Adipose tissue (tissue), 3 donors: ENCODE measurements around the gene PGM1. TPM values are rescaled to one million over a fixed set of nuclear protein-coding genes. Genes with fewer than 3 reads are reported as not detected.

ENCODE experiments used
- H3K27ac ChIP-seq: one replicate; pipeline ENCODE4 v1.5.1; 2013; ENCODE audit warnings: low read depth, low read length
- WGBS, 3 donors: extraction: QIAGEN DNeasy Blood & Tissue Kit; methylation state at CpG; one replicate each; pipeline ENCODE4 v1.1.7; 2013; 5-methylcytosine and 5-hydroxymethylcytosine counted together
- polyA plus RNA-seq, 3 donors: library from polyadenylated mRNA; stranded (reverse); fragments of 200-250 nt; gene quantifications; one replicate each; pipeline ENCODE4 v1.2.3, GENCODE V29; 2013
- donor health status: healthy with polysubstance abuse.
- donor health status: Bipolar disorder and iron deficiency.
- donor health status: healthy.

PGM1 gene
- polyA plus RNA-seq, 3 donors, result 65.3 to 152 (median 86.2) TPM

DNA sequence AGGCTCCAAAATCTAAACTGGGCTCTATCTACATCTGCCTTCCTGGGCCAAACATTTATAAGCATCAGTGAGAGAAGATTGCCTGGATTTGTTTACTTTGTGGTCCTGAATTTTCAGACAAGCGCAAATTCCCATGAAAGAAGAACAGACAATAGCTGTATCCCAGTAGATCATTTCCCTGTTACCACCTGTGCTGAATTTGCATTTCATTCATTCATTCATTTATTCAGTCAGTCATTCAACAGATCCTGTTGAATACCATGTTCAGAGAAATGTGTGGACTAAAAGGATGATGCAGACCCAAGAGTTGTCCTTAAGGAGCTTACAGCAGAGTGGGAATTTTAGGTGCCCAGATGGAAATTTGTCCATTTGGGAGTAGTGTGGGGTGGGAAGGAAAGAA is 2.2 kb downstream of the PGM1 start:
- WGBS, 3 donors, result 93 to 100% (median 97%) methylated on average over 1 of the region's 1 CpG
- no peak overlapping the region for H3K27ac ChIP-seq

DNA sequence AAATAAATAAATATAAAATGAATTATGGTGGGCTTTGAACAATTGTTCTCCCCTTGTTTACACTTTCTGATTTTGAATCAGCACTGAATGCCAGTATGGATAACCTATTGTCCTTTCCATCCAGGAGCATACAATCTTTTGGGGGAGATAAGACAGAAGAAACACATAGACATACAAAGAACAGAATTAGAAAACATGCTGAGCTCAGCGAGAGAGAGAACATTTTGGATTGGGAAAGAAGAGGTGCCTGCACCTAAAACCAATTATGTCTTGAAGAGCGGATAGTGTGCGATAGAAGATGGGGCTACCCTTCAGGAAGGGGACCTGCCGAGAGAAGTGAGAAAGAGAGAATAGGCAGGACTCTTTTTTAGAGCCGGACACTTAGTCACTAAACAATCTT is 6.6 kb downstream of the PGM1 start:
- 92 to 98% (median 97%) methylated on average over 5 of the region's 5 CpGs for WGBS, 3 donors
- no peak overlapping the region for H3K27ac ChIP-seq

DNA sequence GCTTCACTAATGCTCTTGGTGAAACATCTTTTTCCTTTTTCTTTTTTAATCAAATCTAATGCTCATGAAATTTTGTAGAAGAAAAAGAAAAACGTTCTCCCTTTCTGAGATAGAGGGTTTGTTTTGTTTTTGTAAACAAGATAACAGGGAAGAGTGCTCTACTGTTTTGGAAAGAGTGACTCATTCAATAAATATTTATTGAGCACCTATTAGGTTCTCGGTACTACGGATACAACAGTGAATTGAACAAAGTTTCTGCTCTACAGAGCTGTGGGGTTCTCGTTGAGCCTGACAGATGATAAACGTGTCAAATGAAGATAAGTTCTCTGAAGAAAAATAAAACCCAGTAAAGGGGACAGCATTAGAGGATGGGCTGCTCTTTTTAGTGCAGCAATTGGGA is 7.0 kb downstream of the PGM1 start:
- no peak overlapping the region for H3K27ac ChIP-seq
- WGBS, 3 donors, result 36 to 89% (median 80%) methylated on average over 5 of the region's 5 CpGs

DNA sequence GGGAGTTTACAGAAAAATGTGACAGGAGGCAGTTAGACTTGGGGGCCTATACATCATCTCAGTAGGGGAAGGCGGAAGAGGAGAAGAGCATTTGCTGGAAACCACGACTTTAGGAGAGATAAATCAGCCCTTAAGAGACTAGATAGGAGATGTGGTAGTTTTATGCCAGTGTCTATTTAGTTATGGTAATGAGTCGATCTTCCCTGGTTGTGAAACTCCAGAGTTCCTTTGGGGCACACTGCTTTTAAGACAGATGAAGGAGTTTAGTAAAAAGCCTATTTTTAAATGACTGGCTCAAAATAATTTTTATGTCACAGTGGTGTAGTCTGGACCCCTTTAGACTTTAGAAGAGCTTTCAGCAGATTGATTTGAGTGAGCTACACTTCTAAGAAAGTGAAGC is 7.8 kb downstream of the PGM1 start:
- H3K27ac ChIP-seq, result no peak overlapping the region
- 54 to 90% (median 64%) methylated on average over 3 of the region's 3 CpGs for WGBS, 3 donors

DNA sequence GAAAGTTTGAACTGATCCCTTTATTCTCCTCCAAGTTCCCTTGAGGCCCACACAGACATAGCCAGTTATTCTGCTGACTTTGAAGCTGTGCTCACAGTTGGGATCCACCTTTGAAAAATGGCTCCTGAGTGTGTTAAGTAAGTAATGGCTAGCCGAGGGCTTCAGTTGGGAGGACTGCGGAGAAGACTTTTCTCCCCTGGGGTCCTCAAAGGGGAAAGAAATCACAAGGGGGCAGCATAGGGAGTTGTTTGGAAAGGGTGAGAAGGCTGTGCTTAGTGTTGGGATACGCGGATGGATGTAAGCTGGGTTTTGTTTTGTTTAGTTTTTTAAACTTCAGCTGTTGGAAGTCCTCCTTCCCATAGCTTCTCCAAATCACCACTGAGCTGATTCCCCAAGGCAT is 8.3 kb downstream of the PGM1 start:
- H3K27ac ChIP-seq, result no peak overlapping the region
- WGBS, 3 donors, result 74 to 95% (median 79%) methylated on average over 4 of the region's 4 CpGs

DNA sequence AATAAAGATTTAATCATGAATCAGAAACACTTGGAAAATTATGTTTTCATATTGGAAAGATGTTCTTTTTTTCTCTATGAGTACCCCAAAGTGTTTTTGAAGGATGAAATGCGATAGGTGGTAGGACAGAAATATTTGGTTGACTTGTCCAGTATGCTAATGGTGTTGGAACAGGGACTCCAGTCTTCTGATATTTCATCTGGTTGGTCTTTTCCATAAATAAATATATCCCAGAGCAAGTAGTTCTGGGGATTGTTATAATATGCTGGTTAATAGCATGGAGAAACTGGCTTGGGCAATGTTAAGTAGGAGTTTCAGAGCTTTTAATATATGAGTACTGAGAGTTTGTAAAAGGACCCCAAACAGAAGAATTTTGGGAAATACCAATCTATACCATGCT is 8.7 kb downstream of the PGM1 start:
- 97 to 98% (median 97%) methylated on average over 1 of the region's 1 CpG for WGBS, 3 donors
- H3K27ac ChIP-seq, result no peak overlapping the region

DNA sequence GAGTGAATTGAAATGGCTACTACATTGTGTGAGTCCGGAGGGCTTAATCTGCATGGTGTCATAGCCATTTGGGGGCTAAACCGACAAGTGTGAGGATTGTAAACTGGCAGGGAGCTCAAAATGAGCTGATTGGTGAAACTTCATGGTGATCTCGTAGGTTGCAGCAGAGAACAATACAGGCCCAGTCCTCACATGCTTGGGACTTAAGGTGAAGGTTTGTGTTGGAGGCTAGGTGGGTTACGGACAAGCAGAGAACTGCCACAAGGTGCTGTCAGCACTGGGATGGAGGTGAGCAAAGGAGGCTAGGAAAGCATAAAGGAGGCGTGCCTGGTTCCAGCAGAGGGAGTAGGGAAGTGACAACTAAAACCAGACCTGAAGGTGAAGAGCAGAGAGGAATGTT is 9.4 kb downstream of the PGM1 start:
- H3K27ac ChIP-seq, result no peak overlapping the region
- WGBS, 3 donors, result 90 to 97% (median 90%) methylated on average over 5 of the region's 5 CpGs

DNA sequence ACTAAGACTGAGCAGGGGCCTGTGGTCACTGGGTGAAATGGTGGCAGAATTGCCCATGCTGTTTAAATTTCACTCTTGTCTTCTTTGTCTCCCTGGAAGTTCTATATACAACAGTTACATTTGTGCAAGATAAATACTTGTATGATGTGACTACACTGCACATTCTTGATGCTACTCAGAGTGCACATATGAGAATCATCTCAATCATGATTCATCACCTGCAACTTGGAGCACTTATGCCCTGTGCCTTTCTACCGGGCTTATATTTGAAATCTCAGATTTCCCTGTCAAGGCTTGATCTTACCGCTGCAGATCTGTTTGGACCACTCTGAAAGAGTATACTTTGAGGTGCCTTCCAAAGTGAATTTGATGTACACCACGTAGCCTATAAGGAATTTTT is 10.6 kb downstream of the PGM1 start:
- H3K27ac ChIP-seq, result no peak overlapping the region
- 95 to 99% (median 97%) methylated on average over 3 of the region's 3 CpGs for WGBS, 3 donors

DNA sequence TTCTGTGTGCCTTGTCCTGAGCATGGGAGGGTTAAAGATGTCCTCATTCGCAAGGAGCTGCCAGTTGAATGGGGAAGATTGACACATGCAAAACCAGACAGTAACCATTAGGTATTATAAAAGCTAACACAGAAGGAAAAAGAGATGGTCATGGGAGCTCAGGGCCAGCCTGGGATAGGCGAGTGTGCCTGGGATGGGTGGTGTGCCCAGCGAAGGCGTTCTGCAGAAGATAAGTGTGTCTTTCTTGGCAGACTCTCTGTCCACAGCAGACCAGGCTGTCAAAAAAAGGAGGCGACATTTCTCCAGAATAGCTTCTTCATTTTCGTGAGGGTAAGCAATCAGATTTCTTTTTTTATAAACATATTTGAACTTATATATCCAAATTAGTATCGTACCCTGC is 14.1 kb downstream of the PGM1 start:
- H3K27ac ChIP-seq, result no peak overlapping the region
- 91 to 96% (median 95%) methylated on average over 7 of the region's 7 CpGs for WGBS, 3 donors

DNA sequence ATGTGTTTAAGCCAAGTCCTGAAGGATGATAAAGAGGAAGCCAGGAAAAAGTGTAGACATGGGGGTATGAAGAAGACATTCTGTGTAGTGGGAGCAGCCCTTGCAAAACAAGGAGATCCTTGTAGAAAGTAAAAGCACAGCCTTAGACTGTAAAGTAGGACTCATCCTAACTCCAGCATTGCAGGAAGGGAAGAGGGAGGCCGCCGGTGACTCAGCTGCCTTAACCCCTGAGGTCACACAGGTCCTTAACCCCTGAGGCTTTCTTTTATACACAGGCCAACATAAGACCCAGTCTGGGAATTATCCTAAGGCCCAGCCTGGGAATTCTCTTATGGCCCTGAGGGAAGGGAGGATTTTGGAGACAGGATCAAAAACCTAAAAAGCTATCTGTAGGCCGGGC is 18.0 kb downstream of the PGM1 start:
- H3K27ac ChIP-seq, result no peak overlapping the region
- 67 to 82% (median 74%) methylated on average over 3 of the region's 3 CpGs for WGBS, 3 donors

DNA sequence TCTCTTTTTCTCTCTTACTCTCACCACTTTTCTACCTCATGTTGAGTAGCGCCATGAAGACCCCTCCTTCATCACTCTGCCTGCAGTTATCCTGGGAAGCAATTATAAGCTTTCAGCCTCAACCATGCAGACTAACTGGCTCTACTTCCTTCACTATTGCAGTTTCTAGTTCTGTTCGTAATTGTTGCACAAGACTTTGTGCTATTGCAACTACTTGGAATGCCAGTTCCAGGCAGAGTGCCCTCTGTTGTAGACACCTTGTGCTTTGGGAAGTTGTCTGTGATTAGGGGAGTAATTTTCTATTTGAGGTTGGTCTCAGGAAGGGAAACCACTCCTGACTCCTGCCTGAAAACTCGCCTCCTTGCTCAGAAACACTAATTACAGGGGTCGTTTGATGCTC is 19.4 kb downstream of the PGM1 start:
- H3K27ac ChIP-seq, result no peak overlapping the region
- 65 to 81% (median 79%) methylated on average over 4 of the region's 4 CpGs for WGBS, 3 donors

DNA sequence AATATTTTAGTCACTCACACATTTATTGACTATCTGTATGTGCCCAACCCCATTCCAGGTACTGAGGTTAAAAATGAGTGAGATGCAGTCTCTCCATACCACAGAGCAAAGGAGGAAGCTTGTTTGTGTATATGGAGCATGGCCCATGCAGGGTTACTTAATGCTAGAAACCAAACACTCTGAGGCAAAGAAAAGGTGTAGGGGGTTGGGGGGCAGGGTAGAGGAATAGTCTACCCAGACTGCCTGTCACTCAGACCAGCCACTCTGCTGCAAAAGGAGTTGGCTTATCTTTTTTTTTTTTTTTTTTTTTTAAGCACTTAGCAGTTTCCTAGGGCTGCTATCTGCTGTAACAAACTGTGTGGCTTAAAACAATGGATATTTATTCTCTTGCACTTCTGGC is 19.8 kb downstream of the PGM1 start:
- no peak overlapping the region for H3K27ac ChIP-seq

DNA sequence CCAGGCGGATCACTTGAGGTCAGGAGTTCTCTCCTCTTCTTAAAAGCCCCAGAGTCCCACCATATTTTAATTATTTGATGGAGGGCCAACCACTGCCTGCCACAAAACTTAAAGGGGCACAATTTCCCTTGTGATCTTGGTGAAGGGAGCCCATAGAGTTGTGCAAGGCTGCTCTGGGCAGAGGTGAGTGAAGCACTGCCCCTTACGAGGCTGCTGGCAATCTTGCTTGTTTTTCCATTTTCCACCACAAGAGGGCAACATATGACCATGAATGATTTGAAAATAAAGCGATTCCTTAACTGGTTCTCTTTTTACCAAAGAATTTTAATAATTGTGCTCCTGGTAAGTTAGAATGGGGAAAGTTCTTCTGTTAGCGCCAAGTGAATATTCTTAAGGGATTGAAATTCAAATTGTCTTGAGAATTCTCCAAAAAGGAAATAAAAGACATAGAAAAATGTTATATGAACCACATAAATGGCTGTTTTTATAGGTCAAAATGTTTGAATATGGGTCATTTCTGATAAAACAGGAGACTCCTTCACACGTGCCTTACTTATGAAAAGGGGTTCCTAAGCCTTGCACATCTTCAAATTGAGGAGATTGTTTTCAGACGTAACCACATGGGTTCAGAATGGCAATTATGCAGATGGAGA is 22.7 kb downstream of the PGM1 start:
- WGBS, 3 donors, result 31 to 37% (median 32%) methylated on average over 6 of the region's 6 CpGs

DNA sequence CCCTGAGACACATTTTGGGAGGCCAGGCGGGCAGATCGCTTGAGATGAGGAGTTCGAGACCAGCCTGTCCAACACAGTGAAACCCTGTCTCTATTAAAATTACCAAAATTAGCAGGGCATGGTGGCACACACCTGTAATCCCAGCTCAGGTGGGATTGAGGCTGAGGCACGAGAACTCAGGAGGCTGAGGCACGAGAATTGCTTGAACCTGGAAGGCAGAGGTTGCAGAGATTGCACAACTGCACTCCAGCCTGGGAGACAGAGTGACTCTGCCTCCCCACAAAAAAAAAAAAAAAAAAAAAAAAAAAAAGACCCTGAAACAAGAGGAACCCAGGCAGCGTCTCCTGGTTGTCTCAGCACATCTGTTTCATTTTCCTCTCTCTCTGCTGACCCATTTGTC is 24.2 kb downstream of the PGM1 start:
- H3K27ac ChIP-seq, result no peak overlapping the region
- WGBS, 3 donors, result 80 to 94% (median 82%) methylated on average over 6 of the region's 6 CpGs

More for the DNA sequence above, 22.7 kb downstream of the PGM1 start:
- no peak overlapping the region for H3K27ac ChIP-seq

DNA sequence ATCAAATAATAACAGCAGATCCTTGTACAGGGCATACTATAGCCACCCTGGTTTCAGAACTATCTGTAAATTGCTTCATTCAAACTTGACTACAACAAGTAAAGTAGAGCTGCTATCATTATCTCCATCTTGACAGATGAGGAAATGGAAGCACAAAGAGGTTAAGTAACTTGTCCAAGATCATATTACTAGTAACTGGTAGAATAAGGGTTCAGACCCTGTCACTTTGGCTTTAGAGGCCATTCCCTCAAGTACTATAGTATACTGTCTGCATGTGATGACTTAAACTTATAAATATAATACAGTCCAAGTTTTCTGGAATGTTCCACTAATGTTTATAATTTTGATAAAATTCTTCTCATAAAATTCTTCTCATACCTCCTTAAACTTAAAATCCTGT is 24.8 kb downstream of the PGM1 start:
- H3K27ac ChIP-seq, result no peak overlapping the region

DNA sequence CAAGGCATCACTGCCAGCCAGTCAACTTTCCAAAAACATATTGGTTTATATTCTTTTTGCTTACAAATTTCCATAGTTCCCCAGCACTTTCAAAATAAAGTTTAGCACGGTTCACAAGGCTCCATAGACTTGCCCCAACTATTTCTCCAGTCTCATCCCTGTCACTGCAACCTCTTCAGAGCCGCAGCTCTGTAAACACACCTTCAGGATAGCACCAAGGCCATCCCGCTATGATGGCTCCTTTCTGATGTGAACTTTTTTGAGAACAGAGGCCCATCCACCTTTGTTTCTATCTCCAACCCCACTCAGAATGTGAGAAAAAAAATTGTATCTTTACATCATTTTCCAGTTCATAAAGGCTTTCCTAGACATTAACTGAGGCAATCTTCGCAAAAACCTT is 26.3 kb downstream of the PGM1 start:
- WGBS, 3 donors, result 66 to 95% (median 83%) methylated on average over 4 of the region's 4 CpGs
- H3K27ac ChIP-seq, result no peak overlapping the region

DNA sequence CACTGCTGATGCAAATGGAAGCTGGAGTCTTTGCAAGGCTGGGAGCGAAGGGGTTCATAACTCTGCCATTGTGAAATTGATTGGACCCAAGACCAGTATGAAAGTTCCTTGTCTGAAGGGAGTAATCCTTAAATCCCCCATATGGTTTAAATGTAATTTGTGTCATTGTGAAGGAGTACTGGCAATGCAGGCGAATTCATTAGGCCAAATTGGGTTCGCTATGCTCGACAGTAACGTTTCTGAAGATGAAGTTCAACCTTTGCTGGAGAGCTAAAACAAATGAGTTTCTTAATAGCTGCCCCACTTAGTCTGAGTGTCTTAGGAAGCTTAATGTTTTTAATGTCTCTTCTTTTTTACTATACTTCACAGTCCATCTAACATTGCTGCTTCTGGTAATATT is 27.5 kb downstream of the PGM1 start:
- no peak overlapping the region for H3K27ac ChIP-seq
- WGBS, 3 donors, result 91 to 94% (median 93%) methylated on average over 5 of the region's 5 CpGs

DNA sequence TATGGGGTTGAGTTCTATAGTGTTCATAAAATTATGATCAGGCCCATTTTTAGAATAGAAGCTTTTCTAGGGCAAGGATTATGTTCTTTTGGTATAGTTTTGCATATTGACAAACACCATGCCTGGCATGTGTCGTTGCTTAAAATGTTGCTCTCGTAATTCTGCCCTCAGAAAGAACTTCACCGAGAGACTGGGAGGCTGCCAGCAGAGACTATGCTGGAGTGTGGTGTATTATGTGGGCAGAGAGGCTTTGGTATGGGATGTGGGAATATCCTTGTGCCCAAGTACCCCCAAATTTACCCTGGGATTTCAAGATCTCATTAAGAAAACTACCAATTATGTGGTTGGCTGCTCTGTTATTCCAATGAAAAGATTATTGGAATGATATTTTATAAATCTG is 27.9 kb downstream of the PGM1 start:
- 54 to 71% (median 65%) methylated on average over 3 of the region's 3 CpGs for WGBS, 3 donors
- no peak overlapping the region for H3K27ac ChIP-seq

DNA sequence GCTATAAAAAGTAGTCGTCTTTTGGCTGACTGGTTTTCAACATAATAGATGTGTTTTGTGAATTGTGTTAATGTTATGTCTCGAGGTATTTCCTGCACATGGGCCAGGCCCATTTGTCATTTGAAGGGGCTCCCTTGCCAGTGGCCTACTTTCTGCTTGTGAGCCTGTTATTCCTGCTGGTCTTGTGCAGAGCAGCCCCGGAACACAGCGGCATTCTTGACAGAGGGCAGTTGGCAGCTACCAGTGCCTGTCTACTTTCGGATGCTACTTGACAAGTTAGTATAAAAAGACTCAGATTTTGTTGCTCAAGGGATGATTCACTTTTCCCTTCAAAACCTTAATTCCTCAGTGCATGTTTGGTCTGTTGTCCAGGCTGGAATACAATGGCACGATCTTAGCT is 28.5 kb downstream of the PGM1 start:
- no peak overlapping the region for H3K27ac ChIP-seq
- 61 to 70% (median 61%) methylated on average over 6 of the region's 6 CpGs for WGBS, 3 donors

DNA sequence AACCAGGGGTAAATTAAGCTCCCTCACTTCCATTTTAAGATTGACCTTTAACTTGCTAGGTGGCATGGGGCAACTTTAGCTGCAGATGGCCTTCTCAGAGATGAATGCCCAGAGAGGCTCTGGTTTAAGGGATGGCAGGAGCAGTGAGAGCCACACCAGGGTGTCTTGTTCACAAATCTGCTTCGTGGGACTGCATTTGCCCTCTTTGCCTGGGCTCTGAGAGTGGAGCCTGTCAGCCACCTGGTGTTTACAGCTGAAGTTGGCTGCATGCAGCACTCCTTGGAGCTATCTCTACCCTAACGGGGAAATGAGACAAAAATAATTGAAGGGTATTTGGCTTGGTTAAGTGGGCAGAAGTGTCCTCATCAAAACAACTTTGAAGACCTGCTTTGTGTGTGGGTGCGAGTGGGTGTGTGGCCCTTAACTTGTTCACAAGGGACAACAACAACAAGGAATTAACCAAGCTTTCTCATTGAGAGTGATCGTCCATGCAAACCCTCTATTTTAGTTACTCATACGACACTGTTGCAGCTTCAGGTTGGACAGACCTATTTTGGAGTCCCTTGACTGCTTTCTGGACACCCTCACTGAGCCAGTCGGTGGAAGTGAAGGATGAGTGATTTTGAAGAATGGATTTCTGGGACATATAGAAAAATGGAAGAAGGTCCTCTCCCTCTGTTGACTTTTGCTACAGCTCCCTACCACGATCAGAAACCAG is 29.8 kb downstream of the PGM1 start:
- H3K27ac ChIP-seq, result no peak overlapping the region
- WGBS, 3 donors, result 58 to 92% (median 89%) methylated on average over 7 of the region's 7 CpGs
